Epithelial cell of esophagus (primary cell): ENCODE results near the gene GRK2.

Experiments used
- DNase-seq: peaks from one replicate; pipeline ENCODE4 v3.0.0; 2010; ENCODE audit warnings: low read depth
- H3K4me3 ChIP-seq: 2 replicates; pipeline ENCODE4 v1.5.1; 2011; ENCODE audit warnings: mild to moderate bottlenecking, low read length, control low read depth
- TF ChIP-seq, protein P1 (sequence below): IDR thresholded peaks from 2 replicates; pipeline ENCODE4 v1.5.1; 2011; ENCODE audit warnings: low read depth, mild to moderate bottlenecking, low read length, control low read depth, inconsistent platforms; ENCODE audit not compliant: insufficient read depth; ENCODE audit errors: missing control alignments

Gene GRK2

DNA sequence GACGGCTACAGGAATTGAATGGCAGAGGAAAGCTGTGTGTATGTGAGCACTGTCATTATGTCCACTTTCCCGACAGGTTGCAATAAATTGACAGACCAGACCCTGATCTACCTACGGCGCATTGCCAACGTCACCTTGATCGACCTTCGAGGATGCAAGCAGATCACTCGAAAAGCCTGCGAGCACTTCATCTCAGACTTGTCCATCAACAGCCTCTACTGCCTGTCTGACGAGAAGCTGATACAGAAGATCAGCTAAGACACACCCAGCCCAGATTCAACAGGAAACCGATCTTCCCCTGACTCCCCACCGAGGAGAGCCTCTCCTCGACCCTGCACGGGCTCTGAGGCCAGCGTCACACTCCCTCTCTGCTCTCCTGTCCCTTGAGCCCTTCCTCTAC, 11.5 kb upstream of the GRK2 start:
- no peak for DNase-seq
- H3K4me3 ChIP-seq: no peak overlapping the region
- TF ChIP-seq, protein P1, sequence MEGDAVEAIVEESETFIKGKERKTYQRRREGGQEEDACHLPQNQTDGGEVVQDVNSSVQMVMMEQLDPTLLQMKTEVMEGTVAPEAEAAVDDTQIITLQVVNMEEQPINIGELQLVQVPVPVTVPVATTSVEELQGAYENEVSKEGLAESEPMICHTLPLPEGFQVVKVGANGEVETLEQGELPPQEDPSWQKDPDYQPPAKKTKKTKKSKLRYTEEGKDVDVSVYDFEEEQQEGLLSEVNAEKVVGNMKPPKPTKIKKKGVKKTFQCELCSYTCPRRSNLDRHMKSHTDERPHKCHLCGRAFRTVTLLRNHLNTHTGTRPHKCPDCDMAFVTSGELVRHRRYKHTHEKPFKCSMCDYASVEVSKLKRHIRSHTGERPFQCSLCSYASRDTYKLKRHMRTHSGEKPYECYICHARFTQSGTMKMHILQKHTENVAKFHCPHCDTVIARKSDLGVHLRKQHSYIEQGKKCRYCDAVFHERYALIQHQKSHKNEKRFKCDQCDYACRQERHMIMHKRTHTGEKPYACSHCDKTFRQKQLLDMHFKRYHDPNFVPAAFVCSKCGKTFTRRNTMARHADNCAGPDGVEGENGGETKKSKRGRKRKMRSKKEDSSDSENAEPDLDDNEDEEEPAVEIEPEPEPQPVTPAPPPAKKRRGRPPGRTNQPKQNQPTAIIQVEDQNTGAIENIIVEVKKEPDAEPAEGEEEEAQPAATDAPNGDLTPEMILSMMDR: no peak

DNA sequence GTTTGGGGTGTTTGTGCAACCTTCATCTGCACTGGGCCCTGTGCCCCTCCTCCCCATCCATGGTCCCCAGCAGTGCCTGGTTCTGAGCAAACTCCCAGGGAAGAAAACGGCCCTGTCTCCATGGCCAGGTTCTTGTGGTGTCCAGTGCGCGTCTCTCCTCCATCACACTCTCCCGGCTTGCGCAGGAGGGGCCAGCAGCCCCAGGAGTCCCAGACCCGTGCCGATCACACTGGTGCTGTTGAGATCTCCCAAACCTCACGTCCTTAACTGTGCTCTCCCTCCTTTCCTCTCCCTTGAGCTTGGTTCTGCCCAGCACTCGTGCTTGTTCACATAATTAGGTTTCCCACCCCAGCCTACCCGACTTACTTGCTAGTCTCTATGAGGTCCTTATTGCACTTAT, 10.9 kb upstream of the GRK2 start:
- H3K4me3 ChIP-seq: no peak overlapping the region
- TF ChIP-seq, protein P1: no peak
- DNase-seq: no peak

GRCh38 chr11:67255864-67256263, 10.4 kb upstream of the GRK2 start:
- H3K4me3 ChIP-seq: no peak overlapping the region
- no peak for DNase-seq
- TF ChIP-seq, protein P1: no peak

GRCh38 chr11:67256477-67257135, 9.7 kb upstream of the GRK2 start:
- no peak overlapping the region for H3K4me3 ChIP-seq
- DNase-seq: no peak
- TF ChIP-seq, protein P1: no peak

- TF ChIP-seq, protein P1: no peak
- no peak overlapping the region for H3K4me3 ChIP-seq
- no peak for DNase-seq
Observed at GRCh38 chr11:67260406-67260805, 5.9 kb upstream of the GRK2 start.

GRCh38 chr11:67260885-67261639, 5.2 kb upstream of the GRK2 start:
- DNase-seq: peak; percentile 43
- peak overlapping the region; percentile 27 for H3K4me3 ChIP-seq

DNA sequence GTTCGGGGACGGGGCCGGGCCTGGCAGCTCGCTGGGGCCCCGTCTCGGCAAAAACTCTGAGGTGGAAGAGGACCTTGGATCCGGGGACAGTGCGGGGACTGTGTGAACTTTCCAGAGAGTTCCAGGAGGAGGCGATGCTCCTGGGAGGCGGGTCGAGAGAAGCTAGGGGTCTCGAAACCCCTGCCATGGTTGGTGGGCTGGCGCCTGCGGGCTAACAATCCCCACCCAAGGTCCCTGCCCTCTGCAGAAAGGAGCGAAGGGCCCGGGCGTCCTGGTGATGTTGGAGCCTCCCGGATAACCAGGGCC, 4.7 kb upstream of the GRK2 start:
- TF ChIP-seq, protein P1: peak; percentile 28
- DNase-seq: no peak
- H3K4me3 ChIP-seq: no peak overlapping the region
